ENCODE results near the gene OR1D5.

GRCh38 chr17:3026125-3026855 is 37.1 kb downstream of the OR1D5 start:
- TF ChIP-seq RAD21 (conservative IDR thresholded peaks at IDR 0.05 in 1 of 2, IDR thresholded peaks at IDR 0.05 in 1 of 2) (no peak), CTCF (IDR thresholded peaks at IDR 0.05) (no peak), ZNF302 (CRISPR knock-in tag; IDR thresholded peaks at IDR 0.05) (no peak), SMC3 (IDR thresholded peaks at IDR 0.05) (no peak), CBX2 (IDR thresholded peaks at IDR 0.05; ENCODE audit: borderline replicate concordance, low read depth) (no peak), MAX (IDR thresholded peaks at IDR 0.05) (no peak), POLR2A (IDR thresholded peaks at IDR 0.05; ENCODE audit: low read length) (no peak), KDM1A (IDR thresholded peaks at IDR 0.05; ENCODE audit: low read depth) (no peak), HOXA7 (CRISPR knock-in tag; IDR thresholded peaks at IDR 0.05) (no peak), EP300 (IDR thresholded peaks at IDR 0.05) (no peak)
